Daoy (cell line): ENCODE measurements around the gene CGREF1. TPM values are rescaled to one million over a fixed set of nuclear protein-coding genes. Genes with fewer than 3 reads are reported as not detected.
"Not testable (repeated sequence)": the region's sequence is repeated elsewhere in the genome, so short reads cannot be mapped to it uniquely, and the experiment has no call there.

Experiments used
- DNase-seq: peaks from one replicate; pipeline ENCODE4 v3.0.0-alpha.2; 2015; ENCODE audit warnings: low read depth
- total RNA-seq: library from RNA; depleted of rRNA; stranded (reverse); fragments of >200 nt; shearing (Covaris generic); gene quantifications from 2 replicates; pipeline ENCODE4 v1.2.3, GENCODE V29; 2014

Gene CGREF1
- total RNA-seq, 1 experiment from 2014 or later: 3.4 TPM

DNA sequence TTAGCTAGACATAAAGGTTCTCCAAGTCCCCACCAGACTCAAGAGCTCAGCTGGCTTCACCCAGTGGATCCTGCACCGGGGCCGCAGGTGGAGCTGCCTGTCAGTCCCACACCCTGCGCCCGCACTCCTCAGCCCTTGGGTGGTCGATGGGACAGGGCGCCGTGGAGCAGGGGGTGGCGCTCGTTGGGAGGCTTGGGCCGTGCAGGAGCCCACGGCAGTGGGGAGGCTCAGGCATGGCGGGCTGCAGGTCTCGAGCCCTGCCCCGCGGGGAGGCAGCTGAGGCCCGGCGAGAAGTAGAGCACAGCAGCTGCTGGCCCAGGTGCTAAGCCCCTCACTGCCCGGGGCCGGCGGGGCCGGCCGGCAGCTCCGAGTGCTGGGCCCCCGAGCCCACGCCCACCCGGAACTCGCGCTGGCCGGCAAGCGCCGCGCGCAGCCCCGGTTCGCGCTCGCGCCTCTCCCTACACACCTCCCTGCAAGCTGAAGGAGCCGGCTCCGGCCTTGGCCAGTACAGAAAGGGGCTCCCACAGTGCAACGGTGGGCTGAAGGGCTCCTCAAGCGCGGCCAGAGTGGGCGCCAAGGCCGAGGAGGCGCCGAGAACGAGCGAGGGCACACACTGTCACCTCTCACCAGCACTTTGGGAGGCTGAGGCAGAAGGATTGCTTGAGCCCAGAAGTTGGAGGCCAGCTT is 7.4 kb downstream of the CGREF1 start:
- DNase-seq: not testable (repeated sequence)

GRCh38 chr2:27110603-27111352 is 8.2 kb downstream of the CGREF1 start:
- not testable (repeated sequence) for DNase-seq

DNA sequence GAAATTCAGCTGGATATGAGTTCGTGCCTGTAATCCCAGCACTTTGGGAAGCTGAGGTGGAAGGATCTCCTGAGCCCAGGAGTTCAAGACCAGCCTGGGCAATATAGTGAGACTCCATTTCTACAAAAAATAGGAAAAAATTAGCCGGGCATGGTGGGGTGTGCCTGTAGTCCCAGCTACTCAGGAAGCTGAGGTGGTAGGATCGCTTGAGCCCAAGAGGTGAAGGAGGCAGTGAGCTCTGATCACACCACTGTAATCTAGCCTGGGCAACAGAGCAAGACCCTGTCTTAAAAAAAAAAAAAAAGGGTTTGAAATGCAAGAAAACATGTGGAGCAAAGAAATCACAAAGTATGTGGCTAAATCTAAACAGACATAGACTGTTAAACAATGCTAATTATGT is 9.8 kb downstream of the CGREF1 start:
- no peak for DNase-seq

DNA sequence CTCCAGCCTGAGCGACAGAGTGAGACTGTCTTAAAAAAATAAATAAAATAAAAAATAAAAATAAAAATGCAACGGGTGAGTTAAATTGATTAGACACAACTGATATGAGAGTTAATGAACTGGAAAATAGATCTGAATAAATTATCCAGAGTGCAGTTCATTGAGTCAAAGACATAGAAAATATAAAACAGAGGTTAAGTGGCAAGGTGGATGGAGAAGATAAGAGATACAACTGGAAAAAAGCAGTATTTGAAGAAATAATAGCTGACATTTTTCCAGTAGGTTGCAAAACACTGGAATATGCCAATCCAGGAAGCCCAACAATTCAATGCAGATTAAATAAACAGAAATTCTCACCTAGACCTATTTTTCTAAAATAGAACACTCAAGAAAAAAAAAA is 10.7 kb downstream of the CGREF1 start:
- no peak for DNase-seq

- DNase-seq: no peak
Measured at GRCh38 chr2:27105981-27106380, 12.9 kb downstream of the CGREF1 start.

DNA sequence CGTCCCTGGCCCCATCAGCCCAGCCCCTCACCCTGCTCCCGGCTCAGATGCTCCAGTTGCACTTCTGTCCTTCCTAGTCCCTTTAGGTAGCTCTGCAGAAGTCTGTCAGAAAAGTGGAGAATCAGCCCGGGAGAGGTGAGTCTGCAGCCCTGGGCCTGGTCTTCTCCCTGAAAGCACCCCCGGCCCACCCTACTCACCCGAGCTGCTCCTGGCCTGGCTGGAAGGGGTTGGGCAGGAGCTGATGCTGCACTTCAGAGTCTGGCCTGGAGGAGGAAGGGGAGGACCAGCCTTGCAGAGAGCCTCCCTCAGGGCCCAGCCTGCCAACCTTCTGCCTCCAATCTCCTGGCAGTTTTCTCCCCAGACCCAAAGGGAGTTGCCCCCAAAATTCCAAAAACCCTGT is 16.6 kb downstream of the CGREF1 start:
- DNase-seq: no peak

DNA sequence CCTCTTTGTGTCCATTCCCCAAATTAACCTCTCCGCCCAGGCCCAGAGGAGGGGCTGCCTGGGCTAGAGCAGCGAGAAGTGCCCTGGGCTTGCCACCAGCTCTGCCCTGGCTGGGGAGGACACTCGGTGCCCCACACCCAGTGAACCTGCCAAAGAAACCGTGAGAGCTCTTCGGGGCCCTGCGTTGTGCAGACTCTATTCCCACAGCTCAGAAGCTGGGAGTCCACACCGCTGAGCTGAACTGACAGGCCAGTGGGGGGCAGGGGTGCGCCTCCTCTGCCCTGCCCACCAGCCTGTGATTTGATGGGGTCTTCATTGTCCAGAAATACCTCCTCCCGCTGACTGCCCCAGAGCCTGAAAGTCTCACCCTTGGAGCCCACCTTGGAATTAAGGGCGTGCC is 18.9 kb downstream of the CGREF1 start:
- no peak for DNase-seq

GRCh38 chr2:27099334-27099955 is 19.5 kb downstream of the CGREF1 start:
- DNase-seq: no peak

DNA sequence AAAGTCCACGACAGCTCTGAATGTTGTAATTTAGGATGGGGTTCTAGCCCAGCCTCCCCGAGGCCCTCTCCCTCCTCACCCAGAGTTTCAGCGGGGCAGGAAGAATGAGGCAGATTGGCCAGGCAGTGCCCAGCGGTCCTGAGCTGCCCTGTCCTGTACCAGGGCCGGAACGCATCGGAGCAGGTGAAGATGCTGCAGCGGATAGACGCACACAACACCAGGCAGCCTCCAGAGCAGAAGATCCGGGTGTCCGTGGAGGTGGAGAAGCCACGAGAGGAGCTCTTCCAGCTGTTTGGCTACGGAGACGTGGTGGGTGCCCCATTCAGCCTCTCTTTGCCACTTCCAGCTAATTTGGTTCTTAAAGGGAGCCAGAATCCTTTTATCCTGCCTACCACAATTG is 21.6 kb downstream of the CGREF1 start:
- no peak for DNase-seq

DNA sequence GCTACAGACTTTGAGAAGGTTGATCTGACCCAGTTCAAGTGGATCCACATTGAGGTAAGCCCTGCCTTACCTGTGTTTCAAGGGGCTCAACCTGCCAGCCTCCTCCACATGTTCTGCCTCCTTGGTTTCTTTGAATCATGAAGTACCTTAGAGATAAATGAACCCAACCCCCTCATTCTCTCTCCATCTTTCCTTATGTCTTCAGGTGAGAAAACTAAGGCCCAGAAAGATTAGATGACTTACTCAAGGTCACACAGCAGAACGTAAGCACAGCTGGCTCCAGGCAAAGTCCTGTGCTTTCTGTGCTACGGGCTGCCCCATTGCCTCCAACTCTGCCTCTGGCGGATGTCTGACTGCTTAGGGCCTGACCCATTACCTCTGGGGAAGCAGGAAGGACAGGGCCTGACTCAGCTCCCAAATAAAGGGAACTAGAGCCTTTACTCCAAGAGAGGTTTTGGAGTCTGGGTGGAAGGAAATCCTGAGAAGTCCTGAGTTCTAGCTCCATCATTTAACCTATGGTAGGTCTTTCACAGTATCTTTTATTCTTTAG is 22.1 kb downstream of the CGREF1 start:
- DNase-seq: no peak

GRCh38 chr2:27095745-27096651 is 22.9 kb downstream of the CGREF1 start:
- DNase-seq: peak; percentile 58

DNA sequence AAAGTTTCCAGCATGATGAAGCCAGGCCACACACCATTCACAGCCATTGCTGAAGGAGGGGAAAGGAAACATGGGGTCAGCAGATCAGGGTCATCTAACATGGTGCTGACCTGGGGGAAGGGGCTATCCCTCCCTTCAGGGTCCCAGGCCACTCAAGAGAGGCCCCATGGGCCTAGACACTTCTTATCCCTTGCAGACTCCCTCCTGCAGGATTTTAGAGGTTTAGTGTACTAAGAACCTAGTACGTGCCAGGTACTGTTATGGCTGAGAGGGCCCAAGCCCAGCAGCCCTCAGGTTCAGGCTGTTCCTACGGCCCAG is 23.5 kb downstream of the CGREF1 start:
- DNase-seq: no peak

DNA sequence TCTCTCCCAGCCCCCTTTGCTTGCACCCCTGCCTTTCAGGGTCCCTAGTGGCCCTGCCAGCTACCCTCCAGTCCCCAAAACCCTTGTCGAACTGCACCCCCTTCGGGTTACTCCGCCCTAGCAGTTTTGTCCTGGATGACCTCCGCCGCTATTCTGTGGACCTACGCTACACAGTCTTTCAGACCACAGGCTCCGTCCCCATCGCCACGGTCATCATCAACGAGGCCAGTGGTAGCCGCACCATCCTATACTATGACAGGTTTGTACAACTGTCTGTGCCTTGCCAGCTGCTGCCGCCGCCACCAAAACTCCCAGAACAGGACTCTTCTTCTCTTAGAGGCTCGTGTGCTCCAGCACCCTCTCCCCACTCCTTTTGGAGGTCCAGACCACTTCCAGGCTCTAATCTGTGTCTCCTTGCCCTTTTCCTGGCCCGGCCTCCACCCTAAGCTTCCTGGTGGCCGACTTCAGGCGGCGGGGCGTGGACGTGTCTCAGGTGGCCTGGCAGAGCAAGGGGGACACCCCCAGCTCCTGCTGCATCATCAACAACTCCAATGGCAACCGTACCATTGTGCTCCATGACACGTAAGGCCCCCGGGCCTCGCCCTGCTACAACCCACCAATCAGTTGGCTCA is 24.5 kb downstream of the CGREF1 start:
- DNase-seq: no peak

GRCh38 chr2:27093430-27094352 is 25.2 kb downstream of the CGREF1 start:
- DNase-seq: no peak

- no peak for DNase-seq
Measured at GRCh38 chr2:27092696-27093429, 26.1 kb downstream of the CGREF1 start.

GRCh38 chr2:27091746-27092695 is 26.9 kb downstream of the CGREF1 start:
- no peak for DNase-seq

GRCh38 chr2:27089111-27089954 is 29.6 kb downstream of the CGREF1 start:
- DNase-seq: no peak
